ENCODE results near the gene CSMD2.

The CSMD2 gene

GRCh38 chr1:34176830-34177603 lies 12.0 kb upstream of the CSMD2 start, which contains the start of gene C1orf94:
C1orf94 (plus strand) TSS chr1:34176907; CDS start chr1:34177790, 883 bp downstream.
- Histone ChIP-seq H3K4me1 (ENCODE audit: control insufficient read depth in 1 of 2, insufficient read depth in 1 of 2, low read depth in 1 of 2, low read length in 1 of 2) (no peaks in the 10 kb centered on the region), H3K27me3 (peaks cover 85% of the 10 kb centered on the region), H3K9me3 (no peaks in the 10 kb centered on the region), H3K27ac (no peak within 1 kb of the TSS), H3K36me3 (no peaks in the 10 kb centered on the region), H3K4me3 (ENCODE audit: low read depth in 1 of 2, low read length in 1 of 2) (no peak within 1 kb of the TSS)
- TF ChIP-seq CTCF (IDR thresholded peaks at IDR 0.05) = no peak

- no peaks in the 10 kb centered on the region for H3K36me3 ChIP-seq
- peaks cover 97% of the 10 kb centered on the region for H3K27me3 ChIP-seq
- no peaks in the 10 kb centered on the region for H3K4me1 ChIP-seq (ENCODE audit: control insufficient read depth in 1 of 2, insufficient read depth in 1 of 2, low read depth in 1 of 2, low read length in 1 of 2)
- H3K27ac ChIP-seq = no peak overlapping the region
- H3K9me3 ChIP-seq = no peaks in the 10 kb centered on the region
- TF ChIP-seq CTCF (IDR thresholded peaks at IDR 0.05) = no peak
- no peak overlapping the region for H3K4me3 ChIP-seq (ENCODE audit: low read depth in 1 of 2, low read length in 1 of 2)
These were observed 10.7 kb upstream of the CSMD2 start for GRCh38 chr1:34175744-34176143.

- no peak for TF ChIP-seq CTCF (IDR thresholded peaks at IDR 0.05)
- H3K27ac ChIP-seq = no peak overlapping the region
- H3K27me3 ChIP-seq = peaks cover 97% of the 10 kb centered on the region
- H3K36me3 ChIP-seq = no peaks in the 10 kb centered on the region
- no peak overlapping the region for H3K4me3 ChIP-seq (ENCODE audit: low read depth in 1 of 2, low read length in 1 of 2)
- no peaks in the 10 kb centered on the region for H3K4me1 ChIP-seq (ENCODE audit: control insufficient read depth in 1 of 2, insufficient read depth in 1 of 2, low read depth in 1 of 2, low read length in 1 of 2)
- H3K9me3 ChIP-seq = no peaks in the 10 kb centered on the region
These were observed 2.4 kb upstream of the CSMD2 start for GRCh38 chr1:34167389-34167788.

GRCh38 chr1:34166625-34167361 lies 1.8 kb upstream of the CSMD2 start:
- no peaks in the 10 kb centered on the region for H3K4me1 ChIP-seq (ENCODE audit: control insufficient read depth in 1 of 2, insufficient read depth in 1 of 2, low read depth in 1 of 2, low read length in 1 of 2)
- no peak overlapping the region for H3K4me3 ChIP-seq (ENCODE audit: low read depth in 1 of 2, low read length in 1 of 2)
- H3K36me3 ChIP-seq = no peaks in the 10 kb centered on the region
- H3K9me3 ChIP-seq = no peaks in the 10 kb centered on the region
- no peak overlapping the region for H3K27ac ChIP-seq
- H3K27me3 ChIP-seq = peaks cover 98% of the 10 kb centered on the region
- TF ChIP-seq CTCF (IDR thresholded peaks at IDR 0.05) = no peak

- H3K4me1 ChIP-seq (ENCODE audit: control insufficient read depth in 1 of 2, insufficient read depth in 1 of 2, low read depth in 1 of 2, low read length in 1 of 2) = no peaks in the 10 kb centered on the region
- no peak overlapping the region for H3K27ac ChIP-seq
- H3K27me3 ChIP-seq = peaks cover 98% of the 10 kb centered on the region
- no peak overlapping the region for H3K4me3 ChIP-seq (ENCODE audit: low read depth in 1 of 2, low read length in 1 of 2)
- no peaks in the 10 kb centered on the region for H3K9me3 ChIP-seq
- no peaks in the 10 kb centered on the region for H3K36me3 ChIP-seq
- no peak for TF ChIP-seq CTCF (IDR thresholded peaks at IDR 0.05)
These were observed 1.2 kb upstream of the CSMD2 start for GRCh38 chr1:34166191-34166624.

Data from neutrophil (primary cell).